Ovary (tissue), 3 donors: ENCODE data around the gene SLAIN1.

Experiments used
- CTCF ChIP-seq, 3 donors: fragments of 450-650 bp in 2 of 3; fragments of 200-600 bp in 1 of 3; IDR thresholded peaks; one replicate each; pipeline versions ENCODE4 v1.5.1 to v1.8.0; 2016 to 2022; ENCODE audit warnings: antibody characterized with exemption in 3 of 3, mild to moderate bottlenecking in 1 of 3
- EP300 ChIP-seq: sonication (generic); formaldehyde crosslinking; IDR thresholded peaks from one replicate; pipeline ENCODE4 v1.6.1; 2017; ENCODE audit warnings: antibody characterized with exemption
- POLR2A ChIP-seq: fragments of 450-650 bp; IDR thresholded peaks from one replicate; pipeline ENCODE4 v1.6.1; 2017; ENCODE audit warnings: antibody characterized with exemption, mild to moderate bottlenecking, moderate library complexity
- donor health status: DM: no; HTN: no; CAD: no.

- no peak for TF ChIP-seq CTCF (IDR thresholded peaks at IDR 0.05)
- TF ChIP-seq EP300: no peak
- no peak for TF ChIP-seq POLR2A
Observed at GRCh38 chr13:77784515-77784914, 87.0 kb downstream of the SLAIN1 start.
